Mesenchymal stem cell (in vitro differentiated cells and primary cell): ENCODE measurements around the gene LGALS7B.
"Not testable (repeated sequence)": the region's sequence is repeated elsewhere in the genome, so short reads cannot be mapped to it uniquely, and the experiment has no call there.

Experiments
- DNase-seq: peaks from one replicate; pipeline ENCODE4 v3.0.0-alpha.2; 2013
- H2AFZ ChIP-seq: one replicate; pipeline ENCODE4 v1.6.1; 2013; ENCODE audit warnings: low read depth, mild to moderate bottlenecking, control low read depth, inconsistent platforms, low read length, moderate library complexity
- H2AK5ac ChIP-seq: 2 replicates; pipeline ENCODE4 v1.6.1; 2013; ENCODE audit warnings: low read length, moderate library complexity, mild to moderate bottlenecking, inconsistent platforms; ENCODE audit not compliant: severe bottlenecking
- H2BK120ac ChIP-seq: one replicate; pipeline ENCODE4 v1.6.1; 2013; ENCODE audit warnings: low read depth, mild to moderate bottlenecking, inconsistent platforms, low read length, moderate library complexity
- H2BK12ac ChIP-seq, 2 experiments: one replicate each; pipeline ENCODE4 v1.6.1; 2013; ENCODE audit warnings: inconsistent platforms in 2 of 2, low read length in 2 of 2, mild to moderate bottlenecking in 2 of 2, moderate library complexity in 2 of 2, control low read depth in 1 of 2
- H2BK15ac ChIP-seq: one replicate; pipeline ENCODE4 v1.6.1; 2013; ENCODE audit warnings: mild to moderate bottlenecking, low read depth, inconsistent platforms; ENCODE audit not compliant: poor library complexity, severe bottlenecking
- H2BK5ac ChIP-seq: 2 replicates; pipeline ENCODE4 v1.6.1; 2013; ENCODE audit warnings: low read depth, mild to moderate bottlenecking, low read length, control low read depth, inconsistent platforms; ENCODE audit not compliant: poor library complexity, severe bottlenecking
- H3K14ac ChIP-seq, 2 experiments: one replicate each; pipeline ENCODE4 v1.6.1; 2013; ENCODE audit warnings: inconsistent platforms in 2 of 2, low read length in 2 of 2, control low read depth in 1 of 2, mild to moderate bottlenecking in 1 of 2, moderate library complexity in 1 of 2
- H3K18ac ChIP-seq, 2 experiments: one replicate each; pipeline ENCODE4 v1.6.1; 2013; ENCODE audit warnings: inconsistent platforms in 2 of 2, low read length in 2 of 2, control low read depth in 1 of 2, low read depth in 1 of 2, mild to moderate bottlenecking in 1 of 2
- H3K23ac ChIP-seq, 2 experiments: one replicate each; pipeline ENCODE4 v1.6.1; 2013; ENCODE audit warnings: inconsistent platforms in 2 of 2, low read length in 2 of 2, mild to moderate bottlenecking in 2 of 2, moderate library complexity in 2 of 2, control low read depth in 1 of 2
- H3K27ac ChIP-seq: 2 replicates; pipeline ENCODE4 v1.5.1; 2013; ENCODE audit warnings: mild to moderate bottlenecking, moderate library complexity, low read length, control low read depth, inconsistent platforms; ENCODE audit not compliant: poor library complexity, severe bottlenecking
- H3K27me3 ChIP-seq, 2 experiments: 2 replicates each; pipeline versions ENCODE4 v1.6.1 to v1.7.0; 2013; ENCODE audit warnings: low read length in 2 of 2, mild to moderate bottlenecking in 2 of 2, moderate library complexity in 2 of 2, control low read depth in 1 of 2, inconsistent platforms in 1 of 2; ENCODE audit not compliant: control insufficient read depth in 1 of 2, insufficient read depth in 1 of 2
- H3K36me3 ChIP-seq, 2 experiments: 2 replicates each; pipeline versions ENCODE4 v1.6.1 to v1.7.0; 2013; ENCODE audit warnings: low read length in 2 of 2, control low read depth in 1 of 2, inconsistent platforms in 1 of 2, low read depth in 1 of 2, mild to moderate bottlenecking in 1 of 2; ENCODE audit not compliant: insufficient read depth in 2 of 2, control insufficient read depth in 1 of 2
- H3K4ac ChIP-seq, 2 experiments: one replicate each; pipeline ENCODE4 v1.6.1; 2013; ENCODE audit warnings: inconsistent platforms in 2 of 2, low read length in 2 of 2, mild to moderate bottlenecking in 2 of 2, moderate library complexity in 2 of 2, control low read depth in 1 of 2, low read depth in 1 of 2
- H3K4me1 ChIP-seq: 2 replicates; pipeline ENCODE4 v1.6.1; 2013; ENCODE audit warnings: low read depth, low read length, control low read depth; ENCODE audit not compliant: control insufficient read depth, insufficient read depth
- H3K4me2 ChIP-seq: 2 replicates; pipeline ENCODE4 v1.6.1; 2013; ENCODE audit warnings: low read length, mild to moderate bottlenecking, inconsistent platforms; ENCODE audit not compliant: poor library complexity, severe bottlenecking
- H3K4me3 ChIP-seq, 2 experiments: 2 replicates each; pipeline versions ENCODE4 v1.5.1 to v1.7.0; 2013; ENCODE audit warnings: low read length in 2 of 2, mild to moderate bottlenecking in 2 of 2, control low read depth in 1 of 2, low read depth in 1 of 2; ENCODE audit not compliant: insufficient read depth in 1 of 2
- H3K79me1 ChIP-seq: replicated peaks from 2 replicates; pipeline ENCODE4 v1.6.1; 2013; ENCODE audit warnings: mild to moderate bottlenecking, control low read depth, low read length, inconsistent platforms; ENCODE audit not compliant: poor library complexity, severe bottlenecking
- H3K9ac ChIP-seq: 2 replicates; pipeline ENCODE4 v1.7.0; 2013; ENCODE audit warnings: mild to moderate bottlenecking, low read length, moderate library complexity
- H3K9me3 ChIP-seq: 2 replicates; pipeline ENCODE4 v1.7.0; 2013; ENCODE audit warnings: mild to moderate bottlenecking, low read length; ENCODE audit not compliant: control insufficient read depth
- H4K8ac ChIP-seq: one replicate; pipeline ENCODE4 v1.6.1; 2013; ENCODE audit warnings: inconsistent platforms, mild to moderate bottlenecking, low read length, moderate library complexity
- H4K91ac ChIP-seq: one replicate; pipeline ENCODE4 v1.6.1; 2013; ENCODE audit warnings: mild to moderate bottlenecking, low read length, inconsistent platforms
- WGBS: methylation state at CpG from one replicate; pipeline ENCODE4 v1.1.7; 2013; ENCODE audit warnings: mixed read lengths; 5-methylcytosine and 5-hydroxymethylcytosine counted together

LGALS7B gene

GRCh38 chr19:38796154-38796553, 7.2 kb downstream of the LGALS7B start:
- Histone ChIP-seq H3K79me1 (no peaks in the 10 kb centered on the region), H4K91ac (no peak overlapping the region), H3K9me3 (no peaks in the 10 kb centered on the region), H2BK120ac (no peak overlapping the region), H3K9ac (no peak overlapping the region), H4K8ac (no peak overlapping the region), H3K4me3 (no peak overlapping the region), H3K18ac (no peak overlapping the region), H2BK12ac (no peak overlapping the region), H2BK5ac (no peak overlapping the region), H3K36me3 (no peaks in the 10 kb centered on the region), H3K27me3 (peaks cover 0 to 7% of the 10 kb centered on the region in 2 experiments), H3K14ac (no peak overlapping the region), H2BK15ac (no peak overlapping the region), H3K27ac (no peak overlapping the region), H3K4me2 (no peak overlapping the region), H3K4me1 (peaks cover 4% of the 10 kb centered on the region), H3K4ac (no peak overlapping the region), H3K23ac (no peak overlapping the region), H2AFZ (no peak overlapping the region), H2AK5ac (no peak overlapping the region)
- DNase-seq = no peak
- no CpG with 5 or more reads among the region's 2 CpGs for WGBS

- no CpG with 5 or more reads among the region's 33 CpGs for WGBS
- not testable (repeated sequence) for DNase-seq, H2AFZ ChIP-seq, H2AK5ac ChIP-seq, H2BK120ac ChIP-seq, H3K4me3 ChIP-seq, H3K79me1 ChIP-seq, H4K91ac ChIP-seq, H3K9me3 ChIP-seq, H3K4me2 ChIP-seq, H3K9ac ChIP-seq, H3K4ac ChIP-seq, H3K14ac ChIP-seq, H2BK5ac ChIP-seq, H3K27ac ChIP-seq, H3K36me3 ChIP-seq, H3K4me1 ChIP-seq, H2BK15ac ChIP-seq, H4K8ac ChIP-seq, H3K23ac ChIP-seq, H2BK12ac ChIP-seq, H3K18ac ChIP-seq, H3K27me3 ChIP-seq
Measured at GRCh38 chr19:38797781-38798180, 8.8 kb downstream of the LGALS7B start.

- Histone ChIP-seq H2AFZ (no peak overlapping the region), H2BK5ac (no peak overlapping the region), H4K91ac (no peak overlapping the region), H3K9me3 (no peaks in the 10 kb centered on the region), H2BK15ac (no peak overlapping the region), H3K14ac (no peak overlapping the region), H3K79me1 (no peaks in the 10 kb centered on the region), H3K4me2 (no peak overlapping the region), H3K4me3 (no peak overlapping the region), H3K4ac (no peak overlapping the region), H4K8ac (no peak overlapping the region), H3K27me3 (peaks cover 0 to 1% of the 10 kb centered on the region in 2 experiments), H3K23ac (no peak overlapping the region), H3K4me1 (peaks cover 2% of the 10 kb centered on the region), H3K36me3 (no peaks in the 10 kb centered on the region), H2BK120ac (no peak overlapping the region), H2AK5ac (no peak overlapping the region), H3K9ac (no peak overlapping the region), H2BK12ac (no peak overlapping the region), H3K27ac (no peak overlapping the region), H3K18ac (no peak overlapping the region)
- peak; percentile 80 for DNase-seq
- WGBS = 66% methylated on average over 3 of the region's 10 CpGs
Measured at GRCh38 chr19:38799104-38799503, 10.1 kb downstream of the LGALS7B start.

- no peak overlapping the region for H3K4me2 ChIP-seq
- no peak overlapping the region for H2BK15ac ChIP-seq
- H3K36me3 ChIP-seq = no peaks in the 10 kb centered on the region
- H3K27ac ChIP-seq = no peak overlapping the region
- H3K4me3 ChIP-seq = no peak overlapping the region
- no peak overlapping the region for H2AFZ ChIP-seq
- H3K9ac ChIP-seq = no peak overlapping the region
- H2BK5ac ChIP-seq = no peak overlapping the region
- no peak overlapping the region for H4K91ac ChIP-seq
- H3K18ac ChIP-seq = no peak overlapping the region
- no peaks in the 10 kb centered on the region for H3K27me3 ChIP-seq
- no peak overlapping the region for H3K4ac ChIP-seq
- no peak for DNase-seq
- H2AK5ac ChIP-seq = no peak overlapping the region
- no peak overlapping the region for H2BK12ac ChIP-seq
- no peaks in the 10 kb centered on the region for H3K9me3 ChIP-seq
- WGBS = 92% methylated on average over 5 of the region's 5 CpGs
- H4K8ac ChIP-seq = no peak overlapping the region
- no peak overlapping the region for H3K23ac ChIP-seq
- H3K4me1 ChIP-seq = peaks cover 2% of the 10 kb centered on the region
- H3K79me1 ChIP-seq = no peaks in the 10 kb centered on the region
- no peak overlapping the region for H2BK120ac ChIP-seq
- no peak overlapping the region for H3K14ac ChIP-seq
Measured at GRCh38 chr19:38800577-38801347, 11.8 kb downstream of the LGALS7B start.
